ENCODE measurements around the gene GAP43.
A peak's percentile ranks its signal among the peaks of the same experiment; 100 is the strongest.
"Not testable (repeated sequence)": the region's sequence is repeated elsewhere in the genome, so short reads cannot be mapped to it uniquely, and the experiment has no call there.

The GAP43 gene

DNA sequence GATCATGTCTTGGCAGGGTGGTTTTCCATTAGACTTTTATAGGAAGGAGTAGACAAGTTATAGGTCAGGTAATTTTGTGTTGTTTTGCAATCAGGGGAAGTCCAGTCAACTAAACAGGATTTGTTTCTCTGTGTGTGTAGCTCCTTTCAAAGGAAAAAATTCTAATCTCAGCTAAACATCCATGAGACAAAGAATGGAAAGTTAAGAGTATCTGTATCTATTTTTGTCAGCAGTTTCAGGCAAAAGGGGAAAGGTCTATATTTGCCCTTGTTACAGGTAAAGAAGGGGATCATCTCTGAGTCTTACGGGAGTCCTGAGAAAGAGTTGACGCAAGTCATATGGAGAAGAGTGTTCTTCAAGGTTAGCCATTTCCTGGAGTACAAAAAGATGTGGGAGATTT is 79.3 kb downstream of the GAP43 start:
- no peak for DNase-seq

DNA sequence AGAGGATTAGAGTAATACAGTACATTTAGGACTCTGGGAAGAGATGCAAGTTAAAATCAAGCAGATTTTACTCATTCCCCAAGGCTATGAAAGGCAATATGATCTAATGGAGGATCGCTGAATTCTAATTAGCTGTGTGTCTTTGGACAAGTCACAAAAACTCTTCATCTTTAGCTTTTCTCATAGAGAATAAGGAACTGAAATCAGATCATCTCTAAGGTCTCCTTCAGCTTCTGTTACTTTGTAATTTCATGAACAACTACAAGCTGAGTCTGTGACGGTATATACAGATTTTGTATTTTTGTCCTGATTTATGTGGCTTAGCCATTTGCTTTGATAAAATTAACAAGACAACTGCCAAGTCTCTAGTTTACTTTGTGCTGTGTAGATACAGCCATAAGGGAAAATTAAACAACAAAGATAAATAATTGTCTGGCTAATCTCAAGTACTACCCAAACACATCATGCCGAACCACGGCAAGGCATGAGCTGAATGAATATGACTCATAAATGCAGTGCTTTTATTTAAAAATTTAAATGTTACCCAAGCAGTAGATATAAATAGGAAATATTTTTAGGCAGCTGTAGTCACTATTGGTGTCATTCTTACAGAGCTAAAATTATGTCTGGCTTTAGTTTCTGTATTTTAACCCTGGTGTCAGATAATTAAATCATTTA is 81.5 kb downstream of the GAP43 start:
- no peak for DNase-seq

DNA sequence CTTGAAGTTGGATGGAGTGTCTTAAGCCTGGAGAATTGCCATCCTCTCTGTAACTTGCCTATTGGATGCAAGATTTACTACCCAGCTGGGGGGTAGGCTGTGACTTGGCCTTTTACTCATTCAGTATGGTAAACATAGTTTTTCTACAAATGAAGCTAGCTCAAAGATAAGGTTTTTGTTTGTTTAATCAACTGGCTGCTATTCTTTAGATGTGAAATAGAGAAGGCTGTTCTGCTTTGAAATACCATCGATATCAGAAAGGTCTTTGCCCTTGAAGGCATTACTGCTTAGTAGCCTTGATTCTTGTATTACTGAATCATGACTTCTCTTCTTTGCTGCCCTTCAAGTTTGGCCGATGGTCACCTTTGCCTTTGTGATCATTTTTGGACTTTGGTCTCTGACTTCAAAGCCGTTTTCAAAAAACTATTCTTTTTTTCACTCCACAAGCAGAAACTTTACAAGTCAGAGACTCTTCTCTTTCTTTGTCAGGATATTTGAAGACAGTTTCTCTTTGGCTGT is 83.1 kb downstream of the GAP43 start:
- DNase-seq: no peak

DNA sequence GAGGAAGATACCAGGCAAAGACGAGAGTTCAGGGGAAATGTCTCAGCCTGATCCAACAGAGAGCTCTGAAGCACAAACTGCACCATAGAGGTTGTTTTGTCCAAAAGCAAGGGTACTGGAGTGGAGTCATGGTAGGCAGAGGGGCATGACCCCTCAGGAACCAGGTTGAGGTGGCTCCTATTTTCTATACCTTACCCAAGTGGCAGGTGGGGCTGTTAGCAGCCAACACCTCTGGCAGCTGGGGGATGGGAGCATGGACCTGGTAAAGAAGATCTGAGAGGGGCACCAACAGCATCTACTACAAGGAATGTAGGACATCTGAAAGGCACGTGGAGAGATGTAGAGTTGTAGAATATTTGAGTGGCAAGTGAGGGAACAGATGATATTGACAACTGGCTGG is 85.2 kb downstream of the GAP43 start:
- no peak for DNase-seq

DNA sequence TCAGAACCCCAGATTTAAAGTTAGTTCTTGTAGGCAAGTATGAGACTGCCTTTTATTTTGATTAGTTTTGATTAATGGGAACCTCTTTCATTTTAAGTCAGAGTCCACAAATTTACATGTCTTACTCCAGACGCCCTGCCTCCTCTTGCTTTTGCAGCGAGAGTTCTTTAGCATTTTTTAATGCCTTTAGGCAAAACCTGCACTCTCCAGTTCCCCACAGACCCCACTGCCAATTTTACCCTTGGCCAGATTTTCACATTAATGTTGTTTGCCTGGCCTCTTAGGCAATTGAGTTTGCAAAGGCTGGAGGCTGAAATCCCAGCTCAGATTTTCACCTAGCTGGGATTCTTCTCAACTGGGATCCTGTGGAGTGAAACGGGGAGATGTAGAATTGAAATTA is 85.8 kb downstream of the GAP43 start:
- no peak for DNase-seq

DNA sequence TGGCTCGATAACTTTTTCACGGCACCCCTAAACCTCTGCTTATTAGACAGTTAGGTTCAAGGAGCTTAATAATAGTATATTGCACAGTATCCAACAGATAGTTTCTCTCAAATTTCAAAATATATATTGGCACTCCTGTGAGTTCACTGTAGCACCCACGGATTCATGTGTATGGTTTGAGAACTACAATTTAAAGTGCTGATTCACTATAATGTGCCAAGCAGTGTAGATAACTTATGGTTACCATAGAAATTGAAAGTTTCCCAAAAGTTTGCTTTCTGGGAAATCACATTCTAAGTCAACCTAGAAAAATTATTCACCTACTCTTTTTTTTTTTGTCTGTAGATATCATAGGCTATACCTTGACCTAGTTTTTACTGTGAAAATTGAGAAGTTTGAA is 86.6 kb downstream of the GAP43 start:
- DNase-seq: no peak

DNA sequence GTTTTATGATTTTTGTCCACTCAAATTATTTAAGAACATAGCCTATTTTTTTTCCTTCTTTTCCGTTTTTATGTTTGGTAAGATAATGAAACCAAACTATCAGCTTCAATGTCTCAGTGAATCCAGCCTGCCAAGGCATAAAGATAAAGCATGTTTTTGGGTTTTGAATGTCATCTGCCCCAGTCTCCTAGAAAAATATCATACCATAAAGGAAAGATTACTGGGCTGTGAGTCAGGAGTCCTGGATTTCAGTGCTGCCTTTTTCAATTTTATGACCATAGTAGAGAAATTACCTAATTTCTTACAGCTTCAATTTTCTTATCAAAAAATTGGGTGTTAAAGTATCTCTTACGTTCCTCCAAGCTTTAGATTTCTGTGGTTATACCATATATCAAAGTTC is 87.5 kb downstream of the GAP43 start:
- DNase-seq: no peak

DNA sequence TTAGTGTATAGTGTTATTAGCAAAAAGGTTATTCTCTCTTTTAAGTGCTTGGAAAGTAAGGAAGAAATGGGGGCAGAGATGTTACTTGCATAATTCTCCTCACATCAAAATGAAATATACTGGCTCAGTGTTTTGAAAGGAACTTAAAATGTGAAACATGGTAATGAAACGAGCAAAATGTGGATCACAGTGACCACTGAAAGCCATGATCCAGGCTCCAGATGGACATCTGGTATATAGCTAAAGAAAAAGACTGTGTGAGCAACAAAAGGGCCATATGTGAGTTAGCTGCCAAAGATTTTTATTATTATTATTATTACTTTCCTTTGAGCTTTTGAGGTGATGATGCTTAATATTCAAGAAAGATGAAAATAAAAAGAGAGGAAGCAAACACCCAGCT is 89.6 kb downstream of the GAP43 start:
- no peak for DNase-seq

DNA sequence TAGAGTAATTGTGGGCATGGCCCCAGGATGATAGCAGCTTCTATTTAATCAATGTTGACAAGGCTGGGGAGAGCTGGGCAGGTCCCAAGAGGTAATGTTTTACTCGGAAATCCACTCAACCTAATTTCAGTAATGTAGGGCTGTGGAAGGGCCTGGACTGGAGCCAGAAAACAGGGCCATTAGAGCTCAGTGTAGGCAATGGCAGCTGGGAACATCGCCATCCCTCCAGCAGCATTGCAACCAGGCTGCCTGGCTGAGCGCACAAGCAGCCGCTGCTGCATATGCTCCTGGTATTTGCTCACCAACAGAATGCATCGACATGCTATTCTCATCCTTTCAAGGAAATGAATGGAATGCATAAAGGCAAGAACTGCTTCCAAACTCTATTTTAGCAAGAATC is 90.0 kb downstream of the GAP43 start:
- DNase-seq: peak; percentile 99

DNA sequence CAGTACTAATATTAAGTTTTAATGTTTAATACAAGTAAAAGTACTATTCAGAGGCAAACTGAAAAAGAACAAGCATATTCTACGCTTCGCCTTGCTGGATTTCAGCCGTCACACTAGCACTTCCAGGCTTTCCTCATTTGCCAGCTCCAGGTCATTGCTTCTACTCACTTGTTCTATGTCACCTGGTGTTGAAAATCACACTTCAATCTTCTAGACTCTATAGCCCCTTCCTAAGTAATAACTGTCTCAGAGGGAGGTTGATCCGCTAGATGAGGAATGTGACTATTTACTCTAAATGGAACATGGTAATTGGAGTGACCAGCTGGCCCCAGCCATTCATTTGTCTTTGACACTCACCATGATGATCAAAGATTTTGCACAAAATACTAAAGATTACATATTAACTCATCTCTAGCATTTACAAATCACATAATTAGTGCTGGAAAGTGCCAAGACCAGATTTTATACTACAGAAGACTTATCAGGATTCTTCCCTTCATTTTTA is 92.0 kb downstream of the GAP43 start:
- no peak for DNase-seq

DNA sequence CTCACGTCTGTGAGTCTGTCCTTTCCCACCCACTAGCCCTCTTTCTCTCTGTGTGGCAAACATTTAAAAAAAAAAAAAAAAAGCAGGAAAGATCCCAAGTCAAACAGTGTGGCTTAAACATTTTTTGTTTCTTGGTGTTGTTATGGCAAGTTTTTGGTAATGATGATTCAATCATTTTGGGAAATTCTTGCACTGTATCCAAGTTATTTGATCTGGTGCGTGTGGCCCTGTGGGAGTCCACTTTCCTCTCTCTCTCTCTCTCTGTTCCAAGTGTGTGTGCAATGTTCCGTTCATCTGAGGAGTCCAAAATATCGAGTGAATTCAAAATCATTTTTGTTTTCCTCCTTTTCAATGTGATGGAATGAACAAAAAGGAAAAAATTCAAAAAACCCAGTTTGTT is 97.7 kb downstream of the GAP43 start:
- no peak for DNase-seq

DNA sequence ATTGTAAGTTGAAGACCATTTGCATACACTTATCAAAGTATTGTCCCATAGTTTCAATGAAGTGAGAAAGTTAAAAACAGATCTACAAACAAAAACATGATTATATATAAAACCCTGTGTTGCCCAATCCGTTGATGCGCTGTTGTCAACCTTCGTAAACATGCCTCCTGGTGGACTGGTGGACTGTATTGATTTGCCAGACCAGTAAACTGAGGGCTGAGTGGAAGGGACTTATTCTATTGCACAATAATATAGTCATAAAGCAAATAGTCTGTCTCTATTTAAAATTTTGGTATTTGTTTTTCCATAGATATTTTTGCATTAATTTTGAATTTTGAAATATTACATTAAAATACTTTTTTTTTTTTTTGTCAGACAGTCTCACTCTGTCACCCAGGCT is 102.5 kb downstream of the GAP43 start:
- DNase-seq: no peak

DNA sequence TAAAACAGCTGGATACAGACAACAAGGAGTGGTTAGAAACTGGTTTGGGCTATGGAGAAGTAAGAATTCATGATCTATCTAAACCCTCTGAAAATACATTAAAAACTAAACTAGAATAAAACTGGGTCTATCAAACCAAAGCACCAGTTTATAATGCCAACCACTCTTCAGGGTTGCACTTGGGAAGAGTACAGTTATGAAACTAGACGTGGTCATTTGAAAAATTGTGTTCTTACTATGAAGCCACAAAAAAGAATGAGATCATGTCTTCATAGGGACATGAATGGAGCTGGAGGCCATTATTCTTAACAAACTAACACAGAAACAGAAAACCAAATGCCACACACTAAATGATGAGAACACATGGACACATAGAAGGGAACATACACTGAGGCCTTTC is 103.8 kb downstream of the GAP43 start:
- DNase-seq: no peak

DNA sequence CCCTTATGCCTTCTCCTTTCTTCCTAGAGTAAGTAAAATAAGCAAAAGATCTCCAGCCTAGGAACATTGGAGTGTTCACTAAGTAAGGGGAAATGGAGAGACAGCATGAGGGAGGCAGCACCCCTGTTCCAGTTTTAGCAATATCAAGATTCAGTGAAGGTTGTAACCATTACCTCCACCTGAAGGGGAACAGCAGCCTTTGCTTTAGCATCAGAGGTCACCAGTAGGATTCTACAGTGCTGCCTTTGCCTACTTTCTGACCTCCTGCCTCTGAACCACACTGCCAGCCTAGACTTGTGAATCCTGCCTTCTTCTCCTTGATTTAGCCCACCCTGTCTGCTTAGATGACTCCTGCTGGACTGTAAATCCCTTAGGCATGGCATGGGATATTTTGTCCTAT is 104.7 kb downstream of the GAP43 start:
- no peak for DNase-seq

DNA sequence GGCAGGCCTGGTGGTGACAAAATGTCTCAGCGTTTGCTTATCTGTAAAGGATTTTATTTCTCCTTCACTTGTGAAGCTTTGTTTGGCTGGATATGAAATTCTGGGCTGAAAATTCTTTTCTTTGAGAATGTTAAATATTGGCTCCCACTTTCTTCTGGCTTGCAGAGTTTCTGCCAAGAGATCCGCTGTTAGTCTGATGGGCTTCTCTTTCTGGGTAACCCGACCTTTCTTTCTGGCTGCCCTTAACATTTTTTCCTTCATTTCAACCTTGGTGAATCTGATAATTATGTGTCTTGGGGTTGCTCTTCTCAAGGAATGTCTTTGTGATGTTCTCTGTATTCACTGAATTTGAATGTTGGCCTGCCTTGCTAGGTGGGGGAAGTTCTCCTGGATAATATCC is 113.0 kb downstream of the GAP43 start:
- not testable (repeated sequence) for DNase-seq

DNA sequence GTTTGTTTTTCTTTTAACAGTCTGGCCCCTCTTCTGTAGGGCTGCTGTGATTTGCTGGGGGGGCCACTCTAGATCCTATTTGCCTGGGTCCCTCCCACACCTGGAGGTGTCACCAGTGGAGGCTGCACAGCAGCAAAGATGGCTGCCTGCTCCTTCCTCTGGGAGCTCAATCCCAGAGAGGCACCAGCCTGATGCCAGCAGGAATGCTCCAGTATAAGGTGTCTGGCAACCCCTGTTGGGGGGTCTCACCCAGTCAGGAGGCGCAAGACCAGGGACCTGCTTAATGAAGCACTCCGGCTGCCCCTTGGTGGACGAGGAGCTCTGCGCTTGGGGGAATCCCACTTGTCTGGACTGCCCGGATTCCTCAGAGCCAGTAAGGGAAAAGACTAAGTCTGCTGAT is 118.3 kb downstream of the GAP43 start:
- DNase-seq: no peak

DNA sequence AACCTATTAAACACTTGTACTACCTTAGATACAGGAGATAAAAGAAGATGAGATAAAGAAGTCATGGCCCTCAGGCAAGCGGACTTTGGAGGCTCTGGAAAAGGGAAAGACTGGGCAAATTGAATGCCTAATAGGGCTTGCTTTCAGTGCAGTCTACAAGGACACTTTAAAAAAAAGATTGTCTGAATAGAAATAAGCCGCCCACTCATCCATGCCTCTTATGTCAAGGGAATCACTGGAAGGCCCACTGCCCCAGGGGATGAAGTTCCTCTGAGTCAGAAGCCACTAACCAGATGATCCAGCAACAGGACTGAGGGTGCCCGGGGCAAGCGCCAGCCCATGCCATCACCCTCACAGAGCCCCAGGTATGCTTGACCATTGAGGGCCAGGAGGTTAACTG is 121.2 kb downstream of the GAP43 start:
- DNase-seq: not testable (repeated sequence)

DNA sequence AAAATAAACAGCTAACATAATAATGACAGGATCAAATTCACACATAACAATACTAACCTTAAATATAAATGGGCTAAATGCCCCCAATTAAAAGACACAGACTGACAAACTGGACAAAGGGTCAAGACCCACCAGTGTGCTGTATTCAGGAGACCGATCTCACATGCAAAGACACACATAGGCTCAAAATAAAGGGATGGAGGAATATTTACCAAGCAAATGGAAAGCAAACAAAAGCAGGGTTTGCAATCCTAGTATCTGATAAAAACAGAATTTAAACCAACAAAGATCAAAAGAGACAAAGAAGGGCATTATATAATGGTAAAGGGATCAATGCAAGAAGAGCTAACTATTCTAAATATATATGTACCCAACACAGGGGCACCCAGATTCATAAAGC is 129.7 kb downstream of the GAP43 start:
- not testable (repeated sequence) for DNase-seq

DNA sequence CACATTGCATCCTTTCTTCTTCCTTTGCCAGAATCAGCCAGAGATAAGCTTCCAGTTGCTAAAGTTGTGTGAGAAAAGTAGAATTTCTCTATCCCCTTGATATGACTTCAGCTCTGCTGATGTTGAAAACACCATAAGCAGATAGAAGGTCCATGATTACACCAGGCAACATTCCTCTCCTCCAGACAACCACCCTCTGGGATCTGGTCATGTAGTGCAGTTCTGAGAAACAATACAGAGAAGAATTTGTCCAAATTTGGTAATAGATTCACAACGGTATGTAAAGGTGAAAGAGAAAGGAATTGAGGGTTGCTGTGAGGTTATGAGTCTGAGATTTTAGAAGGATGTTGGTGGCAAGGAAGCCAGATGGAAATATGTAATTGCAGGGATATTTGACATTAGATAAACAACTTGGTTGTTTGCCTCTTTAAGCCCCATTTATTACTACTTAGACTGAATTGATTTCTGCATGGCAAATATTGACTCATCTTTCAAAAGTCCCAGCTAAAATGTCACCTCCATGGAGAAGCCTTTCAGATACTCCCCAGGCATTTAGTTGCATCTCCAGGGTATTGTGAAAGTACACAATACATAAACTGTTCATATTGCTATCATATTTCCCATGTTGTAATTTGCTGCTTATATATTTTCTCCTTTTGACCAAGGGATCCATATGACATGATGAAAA is 134.9 kb downstream of the GAP43 start:
- peak; percentile 38 for DNase-seq

DNA sequence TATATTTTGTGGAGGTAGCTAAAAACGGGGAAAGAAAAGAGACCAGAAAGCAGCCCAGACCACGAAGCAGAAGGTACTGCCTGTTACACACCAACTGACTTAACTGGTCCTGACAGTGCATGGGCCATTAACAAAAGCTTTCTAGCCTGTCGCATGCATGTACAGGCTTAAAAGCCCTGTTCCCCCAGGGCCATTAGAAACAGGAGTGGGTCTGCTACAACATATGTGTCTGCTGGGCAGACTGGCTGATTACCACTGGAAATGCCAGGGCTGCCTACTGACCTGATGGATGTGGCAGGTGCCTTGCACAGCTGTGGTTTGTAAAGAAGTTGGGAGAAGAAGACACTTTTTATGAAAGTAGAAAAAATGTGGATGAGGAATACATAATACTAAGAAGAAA is 137.4 kb downstream of the GAP43 start:
- DNase-seq: peak; percentile 80

DNA sequence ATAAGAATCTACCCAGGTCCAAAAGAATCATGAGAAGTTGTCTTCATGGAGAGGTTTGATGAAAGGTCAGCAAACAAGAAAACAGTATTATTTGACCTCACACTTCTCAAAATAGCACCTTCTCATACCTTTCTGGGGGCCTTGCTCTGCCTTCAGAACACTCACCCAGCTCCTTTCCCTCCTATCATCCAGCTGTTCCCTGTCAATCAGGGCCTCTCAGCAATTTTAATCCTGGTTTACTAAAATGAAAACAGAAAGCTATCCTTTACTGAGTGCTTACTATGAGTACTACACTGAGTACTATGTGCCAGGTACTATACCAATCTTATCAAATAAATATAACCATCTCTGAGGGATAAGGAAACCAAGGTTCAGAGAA is 138.6 kb downstream of the GAP43 start:
- no peak for DNase-seq

DNA sequence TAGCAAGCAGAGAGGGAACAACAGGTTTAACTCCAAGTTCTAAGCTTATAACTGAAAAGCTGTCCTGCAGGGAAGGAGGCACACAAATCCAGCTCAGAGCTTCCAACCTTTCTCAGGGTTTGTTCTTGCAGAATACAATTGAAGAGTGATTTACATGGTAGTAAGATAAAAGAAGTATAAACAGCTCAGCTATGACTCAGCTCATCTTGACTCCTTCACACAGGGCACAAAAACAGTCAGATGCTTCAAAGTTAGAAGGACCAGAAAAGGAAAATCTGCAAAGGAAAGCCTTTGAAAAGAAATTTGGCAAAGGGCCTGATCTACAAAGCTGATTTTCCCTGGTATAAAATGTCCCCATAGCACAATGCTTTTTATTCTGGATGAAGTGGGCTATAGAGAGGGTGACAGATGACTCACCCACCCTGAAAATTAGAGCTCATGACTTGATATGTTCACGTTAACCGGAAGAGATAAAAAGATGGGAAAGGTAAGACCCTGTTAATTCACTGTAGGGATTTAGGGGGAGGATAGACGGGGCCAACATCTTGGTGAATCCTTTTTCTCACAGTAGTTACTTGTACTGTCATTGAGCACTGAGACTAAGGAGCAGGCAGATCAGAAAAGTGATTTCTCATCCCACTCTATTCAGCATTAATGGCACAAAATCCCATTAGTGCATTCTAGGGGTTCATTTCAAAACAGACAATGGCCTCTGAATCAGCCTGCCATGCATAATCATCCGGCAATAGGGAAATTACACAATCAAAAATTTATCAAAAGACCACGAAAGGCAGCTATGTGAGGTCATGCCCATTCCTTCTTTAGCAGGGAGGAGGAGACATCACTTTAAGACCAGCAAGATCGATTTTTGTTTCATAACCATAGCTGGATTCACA is 143.5 kb downstream of the GAP43 start:
- DNase-seq: no peak

DNA sequence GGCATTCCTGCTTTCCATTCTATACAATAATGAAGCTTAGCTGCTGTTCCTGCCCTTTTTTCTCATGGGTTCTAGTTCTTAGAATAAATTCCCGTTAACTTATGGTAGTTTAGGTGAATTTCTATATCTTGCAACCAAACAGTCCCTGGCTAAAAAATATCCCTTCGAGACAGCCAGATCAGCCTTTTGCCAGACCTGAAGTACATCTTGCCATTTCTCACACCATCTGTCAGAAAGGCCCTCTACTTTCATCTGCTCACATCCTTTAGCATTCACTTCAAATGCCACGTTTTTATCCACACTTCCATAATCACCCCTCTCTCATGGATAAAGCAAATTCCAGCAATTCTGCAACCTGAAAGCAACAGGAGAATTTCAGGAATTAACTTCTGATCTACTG is 145.4 kb downstream of the GAP43 start:
- peak; percentile 34 for DNase-seq

Measured in NCI-H2171 treated with DMSO at 0.1 percent for 48 hours (cell line).